NOMO-1 treated with dmso at 0.1 percent for 144 hours (cell line): Measurements from ENCODE around the gene SPATA16.
"Not testable (repeated sequence)": the region's sequence is repeated elsewhere in the genome, so short reads cannot be mapped to it uniquely, and the experiment has no call there.

Source experiments
- DNase-seq: peaks from one replicate; lab custom pipeline; 2025; ENCODE audit not compliant: unreplicated experiment; lab: John Stamatoyannopoulos, UW

The SPATA16 gene

GRCh38 chr3:172903642-172904320, 237.3 kb downstream of the SPATA16 start:
- no peak for DNase-seq

GRCh38 chr3:172892158-172892557, 248.9 kb downstream of the SPATA16 start:
- no peak for DNase-seq

GRCh38 chr3:172885704-172886103, 255.3 kb downstream of the SPATA16 start:
- no peak for DNase-seq

- no peak for DNase-seq
These were observed 258.5 kb downstream of the SPATA16 start for GRCh38 chr3:172882563-172882962.

- DNase-seq: not testable (repeated sequence)
These were observed 261.7 kb downstream of the SPATA16 start for GRCh38 chr3:172879381-172879780.

GRCh38 chr3:172877011-172877410, 264.0 kb downstream of the SPATA16 start:
- DNase-seq: no peak

GRCh38 chr3:172876297-172876696, 264.7 kb downstream of the SPATA16 start:
- DNase-seq: no peak

GRCh38 chr3:172875039-172875438, 266.0 kb downstream of the SPATA16 start:
- no peak for DNase-seq

GRCh38 chr3:172869784-172870518, 271.1 kb downstream of the SPATA16 start:
- DNase-seq: no peak

- no peak for DNase-seq
These were observed 271.7 kb downstream of the SPATA16 start for GRCh38 chr3:172869368-172869771.

GRCh38 chr3:172868582-172869200, 272.3 kb downstream of the SPATA16 start:
- no peak for DNase-seq

GRCh38 chr3:172866726-172867350, 274.2 kb downstream of the SPATA16 start:
- not testable (repeated sequence) for DNase-seq

- no peak for DNase-seq
These were observed 282.0 kb downstream of the SPATA16 start for GRCh38 chr3:172859041-172859440.

- DNase-seq: no peak
These were observed 284.0 kb downstream of the SPATA16 start for GRCh38 chr3:172856795-172857742.

GRCh38 chr3:172855037-172855436, 286.0 kb downstream of the SPATA16 start:
- no peak for DNase-seq

- no peak for DNase-seq
These were observed 286.9 kb downstream of the SPATA16 start for GRCh38 chr3:172853921-172854666.

GRCh38 chr3:172853005-172853404, 288.0 kb downstream of the SPATA16 start:
- DNase-seq: no peak

- DNase-seq: no peak
These were observed 292.1 kb downstream of the SPATA16 start for GRCh38 chr3:172848910-172849309.

- DNase-seq: no peak
These were observed 293.7 kb downstream of the SPATA16 start for GRCh38 chr3:172847292-172847691.

- DNase-seq: no peak
These were observed 294.3 kb downstream of the SPATA16 start for GRCh38 chr3:172846706-172847105.
